ENCODE measurements around the gene CDCP1.

The CDCP1 gene

DNA sequence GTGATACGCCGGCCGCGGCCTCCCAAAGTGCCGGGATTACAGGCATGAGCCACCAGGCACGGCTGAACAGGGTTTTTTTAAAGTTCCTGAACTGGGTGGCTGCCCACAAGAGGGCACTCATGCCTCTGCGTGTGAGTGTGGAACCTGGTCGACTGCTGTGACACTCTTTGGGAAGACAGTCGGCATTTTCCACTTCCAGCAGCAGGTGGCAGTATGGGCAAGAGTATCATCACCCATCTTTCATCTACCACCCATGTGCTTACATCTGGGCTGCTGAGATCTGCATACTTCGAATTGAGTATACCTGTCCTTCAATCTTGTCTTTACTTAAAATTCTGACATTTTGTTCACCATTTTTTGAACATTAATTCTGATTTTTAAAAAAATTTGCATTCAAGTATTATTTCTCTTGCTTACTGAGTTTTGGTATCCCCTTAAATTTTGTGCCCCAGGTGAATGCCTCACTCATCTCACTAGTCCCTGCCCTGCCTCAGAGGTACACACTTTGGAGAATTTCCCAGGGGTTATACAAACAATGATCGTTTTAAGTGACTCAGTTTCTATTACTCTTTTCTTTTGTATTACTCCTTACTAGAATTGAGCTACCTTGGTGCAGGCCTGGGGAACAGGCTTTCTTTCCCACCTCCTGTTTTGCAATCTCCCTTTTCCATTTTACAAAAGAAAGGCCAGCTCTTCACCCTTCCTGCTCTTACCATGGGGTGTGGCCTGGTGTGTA, 108.3 kb downstream of the CDCP1 start:
- peak; percentile 94 for DNase-seq (ENCODE audit: low read depth)

DNA sequence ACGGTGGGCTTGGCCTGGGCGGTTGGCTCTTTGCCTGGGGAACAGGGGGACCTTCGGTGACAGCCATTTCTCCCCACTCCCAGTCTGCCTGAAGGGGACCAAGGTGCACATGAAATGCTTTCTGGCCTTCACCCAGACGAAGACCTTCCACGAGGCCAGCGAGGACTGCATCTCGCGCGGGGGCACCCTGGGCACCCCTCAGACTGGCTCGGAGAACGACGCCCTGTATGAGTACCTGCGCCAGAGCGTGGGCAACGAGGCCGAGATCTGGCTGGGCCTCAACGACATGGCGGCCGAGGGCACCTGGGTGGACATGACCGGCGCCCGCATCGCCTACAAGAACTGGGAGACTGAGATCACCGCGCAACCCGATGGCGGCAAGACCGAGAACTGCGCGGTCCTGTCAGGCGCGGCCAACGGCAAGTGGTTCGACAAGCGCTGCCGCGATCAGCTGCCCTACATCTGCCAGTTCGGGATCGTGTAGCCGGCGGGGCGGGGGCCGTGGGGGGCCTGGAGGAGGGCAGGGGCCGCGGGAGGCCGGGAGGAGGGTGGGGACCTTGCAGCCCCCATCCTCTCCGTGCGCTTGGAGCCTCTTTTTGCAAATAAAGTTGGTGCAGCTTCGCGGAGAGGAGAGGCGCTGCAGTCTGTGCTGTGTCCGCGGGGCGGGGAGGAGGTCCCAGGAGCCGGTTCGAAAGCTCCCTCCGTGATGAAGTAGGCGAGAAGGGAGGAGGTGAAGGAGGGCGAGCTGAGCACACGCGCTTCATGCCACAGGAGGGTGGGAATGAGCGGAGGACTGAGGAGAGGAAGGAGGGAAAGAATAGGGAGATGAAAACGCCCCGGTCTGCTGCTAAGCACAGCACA, 110.5 kb downstream of the CDCP1 start:
- DNase-seq (ENCODE audit: low read depth): no peak
- TF ChIP-seq, protein P1, sequence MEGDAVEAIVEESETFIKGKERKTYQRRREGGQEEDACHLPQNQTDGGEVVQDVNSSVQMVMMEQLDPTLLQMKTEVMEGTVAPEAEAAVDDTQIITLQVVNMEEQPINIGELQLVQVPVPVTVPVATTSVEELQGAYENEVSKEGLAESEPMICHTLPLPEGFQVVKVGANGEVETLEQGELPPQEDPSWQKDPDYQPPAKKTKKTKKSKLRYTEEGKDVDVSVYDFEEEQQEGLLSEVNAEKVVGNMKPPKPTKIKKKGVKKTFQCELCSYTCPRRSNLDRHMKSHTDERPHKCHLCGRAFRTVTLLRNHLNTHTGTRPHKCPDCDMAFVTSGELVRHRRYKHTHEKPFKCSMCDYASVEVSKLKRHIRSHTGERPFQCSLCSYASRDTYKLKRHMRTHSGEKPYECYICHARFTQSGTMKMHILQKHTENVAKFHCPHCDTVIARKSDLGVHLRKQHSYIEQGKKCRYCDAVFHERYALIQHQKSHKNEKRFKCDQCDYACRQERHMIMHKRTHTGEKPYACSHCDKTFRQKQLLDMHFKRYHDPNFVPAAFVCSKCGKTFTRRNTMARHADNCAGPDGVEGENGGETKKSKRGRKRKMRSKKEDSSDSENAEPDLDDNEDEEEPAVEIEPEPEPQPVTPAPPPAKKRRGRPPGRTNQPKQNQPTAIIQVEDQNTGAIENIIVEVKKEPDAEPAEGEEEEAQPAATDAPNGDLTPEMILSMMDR (IDR thresholded peaks at IDR 0.05; ENCODE audit: insufficient read depth, low read depth, low read length, missing control alignments): no peak
- no peak overlapping the region for H3K4me3 ChIP-seq (ENCODE audit: low read depth, low read length)

More for the DNA sequence above, 108.3 kb downstream of the CDCP1 start:
- TF ChIP-seq, protein P1 (IDR thresholded peaks at IDR 0.05; ENCODE audit: insufficient read depth, low read depth, low read length, missing control alignments): peak; percentile 92
- no peak overlapping the region for H3K4me3 ChIP-seq (ENCODE audit: low read depth, low read length)

DNA sequence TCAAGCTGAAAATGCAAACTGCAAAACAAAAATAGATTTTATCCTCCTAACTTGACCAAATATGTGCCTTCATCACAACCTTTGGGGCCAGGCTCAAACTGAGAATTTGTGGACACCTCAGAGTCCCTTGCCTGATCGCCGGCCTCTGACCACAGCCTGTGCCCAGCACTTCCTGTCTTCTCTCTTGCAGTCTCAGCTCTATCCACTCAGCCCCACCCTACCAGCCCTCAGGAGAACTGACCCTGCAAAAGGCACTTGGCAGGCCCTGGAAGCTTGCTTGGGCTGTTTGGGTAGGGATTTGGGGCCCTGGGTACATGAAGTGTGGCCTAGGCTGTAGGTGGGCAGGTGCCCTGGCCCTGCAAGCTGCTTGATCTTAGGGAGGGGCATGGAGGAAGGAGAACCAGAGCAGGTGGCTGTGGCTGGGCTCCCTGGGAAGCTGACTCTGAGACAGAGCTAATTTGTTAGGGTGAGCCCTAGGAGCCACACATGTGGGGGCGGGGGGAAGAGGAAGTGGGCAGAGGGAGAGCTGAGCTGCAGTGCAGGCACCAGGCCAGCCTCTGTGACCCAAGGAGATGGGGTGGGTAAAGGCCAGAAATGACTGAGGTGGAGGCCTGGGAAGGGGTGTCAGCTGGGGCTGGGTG, 111.4 kb downstream of the CDCP1 start:
- peak; percentile 35 for DNase-seq (ENCODE audit: low read depth)
- TF ChIP-seq, protein P1 (IDR thresholded peaks at IDR 0.05; ENCODE audit: insufficient read depth, low read depth, low read length, missing control alignments): no peak
- H3K4me3 ChIP-seq (ENCODE audit: low read depth, low read length): no peak overlapping the region

DNA sequence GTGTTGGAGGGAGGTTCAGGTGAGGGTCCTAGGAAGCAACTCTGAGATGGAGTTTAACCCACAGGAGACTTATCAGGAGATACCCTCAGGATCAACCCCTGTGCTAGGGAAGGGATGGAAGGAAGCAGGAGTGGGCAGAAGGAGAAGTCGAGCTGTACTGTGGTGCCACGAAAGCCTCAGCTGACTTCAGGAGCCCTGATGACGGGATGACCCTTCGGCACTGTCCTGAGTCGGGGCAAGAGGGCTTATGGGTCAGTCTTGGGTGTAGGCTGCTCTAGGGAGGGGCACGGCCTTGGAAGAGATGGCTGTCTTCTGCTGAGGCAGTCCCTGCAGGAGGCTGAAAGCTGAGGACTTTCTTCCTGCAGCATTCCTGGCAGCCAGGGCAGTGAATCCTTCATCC, 112.4 kb downstream of the CDCP1 start:
- no peak overlapping the region for H3K4me3 ChIP-seq (ENCODE audit: low read depth, low read length)
- TF ChIP-seq, protein P1 (IDR thresholded peaks at IDR 0.05; ENCODE audit: insufficient read depth, low read depth, low read length, missing control alignments): no peak
- no peak for DNase-seq (ENCODE audit: low read depth)
